Measurements from ENCODE around the gene SV2C.

The SV2C gene

DNA sequence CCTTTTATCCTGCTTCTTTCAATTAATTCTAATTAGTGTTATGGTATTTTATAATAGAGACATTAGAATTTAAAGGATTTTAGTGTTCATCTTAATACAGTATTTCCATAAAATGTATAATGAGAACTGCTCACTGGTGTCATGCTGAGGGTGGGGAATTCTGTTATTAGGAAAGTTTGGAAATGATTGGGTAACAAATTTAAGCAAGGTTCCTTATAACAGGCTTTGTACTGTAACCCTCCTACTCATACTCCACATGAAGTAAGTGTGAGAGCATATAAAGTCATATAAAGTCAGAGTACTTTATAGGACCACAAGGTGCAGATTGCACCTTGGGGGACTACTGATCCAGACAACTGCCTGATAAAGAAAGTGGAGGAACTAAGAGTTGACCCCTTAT lies 42.2 kb downstream of the SV2C start:
- DNase-seq (ENCODE audit: low read depth in 2 of 2), result no peak
- TF ChIP-seq, protein P1, sequence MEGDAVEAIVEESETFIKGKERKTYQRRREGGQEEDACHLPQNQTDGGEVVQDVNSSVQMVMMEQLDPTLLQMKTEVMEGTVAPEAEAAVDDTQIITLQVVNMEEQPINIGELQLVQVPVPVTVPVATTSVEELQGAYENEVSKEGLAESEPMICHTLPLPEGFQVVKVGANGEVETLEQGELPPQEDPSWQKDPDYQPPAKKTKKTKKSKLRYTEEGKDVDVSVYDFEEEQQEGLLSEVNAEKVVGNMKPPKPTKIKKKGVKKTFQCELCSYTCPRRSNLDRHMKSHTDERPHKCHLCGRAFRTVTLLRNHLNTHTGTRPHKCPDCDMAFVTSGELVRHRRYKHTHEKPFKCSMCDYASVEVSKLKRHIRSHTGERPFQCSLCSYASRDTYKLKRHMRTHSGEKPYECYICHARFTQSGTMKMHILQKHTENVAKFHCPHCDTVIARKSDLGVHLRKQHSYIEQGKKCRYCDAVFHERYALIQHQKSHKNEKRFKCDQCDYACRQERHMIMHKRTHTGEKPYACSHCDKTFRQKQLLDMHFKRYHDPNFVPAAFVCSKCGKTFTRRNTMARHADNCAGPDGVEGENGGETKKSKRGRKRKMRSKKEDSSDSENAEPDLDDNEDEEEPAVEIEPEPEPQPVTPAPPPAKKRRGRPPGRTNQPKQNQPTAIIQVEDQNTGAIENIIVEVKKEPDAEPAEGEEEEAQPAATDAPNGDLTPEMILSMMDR (IDR thresholded peaks at IDR 0.05; ENCODE audit: low read depth, low read length), result no peak

DNA sequence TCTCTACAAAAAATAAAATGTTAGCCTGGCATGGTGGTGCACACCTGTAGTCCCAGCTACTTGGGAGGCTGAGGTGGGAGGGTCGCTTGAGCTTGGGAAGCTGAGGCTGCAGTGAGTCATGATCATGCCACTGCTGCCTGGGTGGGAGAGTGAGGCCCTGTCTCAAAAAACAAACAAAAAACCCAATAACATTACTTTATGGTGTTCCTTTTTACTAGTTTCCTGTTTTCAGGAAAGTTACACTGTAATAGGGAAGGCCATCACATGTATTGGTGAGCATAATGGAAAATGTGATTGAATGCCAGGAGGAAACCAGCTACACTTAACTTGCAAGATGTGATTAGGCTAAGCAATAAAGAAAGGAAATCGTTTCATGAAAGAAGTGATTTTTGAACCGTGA lies 42.7 kb downstream of the SV2C start:
- no peak for DNase-seq (ENCODE audit: low read depth in 2 of 2)
- TF ChIP-seq, protein P1 (IDR thresholded peaks at IDR 0.05; ENCODE audit: low read depth, low read length), result no peak
- H3K4me3 ChIP-seq (replicated peaks in 1 of 2; ENCODE audit: low read depth in 2 of 2, low read length in 2 of 2), result no peak overlapping the region

More for the DNA sequence above, 42.2 kb downstream of the SV2C start:
- no peak overlapping the region for H3K4me3 ChIP-seq (replicated peaks in 1 of 2; ENCODE audit: low read depth in 2 of 2, low read length in 2 of 2)

DNA sequence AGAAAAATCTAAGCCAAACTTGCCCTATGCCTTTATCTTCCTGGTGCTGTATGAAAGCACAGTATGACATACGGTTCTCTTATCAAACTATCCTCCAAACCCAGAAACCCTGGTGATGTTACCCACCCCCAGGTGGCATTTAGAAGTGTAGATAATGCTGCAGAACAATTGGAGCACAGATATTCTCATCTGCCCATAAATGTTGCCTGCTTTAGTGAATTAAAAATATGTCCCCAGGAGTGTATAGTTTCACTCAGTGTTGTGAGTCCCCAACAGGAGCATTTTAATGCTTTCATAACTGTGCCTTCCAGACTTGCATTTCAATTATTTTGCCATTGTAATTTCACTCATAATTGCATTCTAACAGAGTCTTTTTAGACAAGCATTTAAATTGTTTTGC lies 50.8 kb downstream of the SV2C start:
- no peak for DNase-seq (ENCODE audit: low read depth in 2 of 2)
- TF ChIP-seq, protein P1 (IDR thresholded peaks at IDR 0.05; ENCODE audit: low read depth, low read length), result no peak
- H3K4me3 ChIP-seq (replicated peaks in 1 of 2; ENCODE audit: low read depth in 2 of 2, low read length in 2 of 2), result no peak overlapping the region

DNA sequence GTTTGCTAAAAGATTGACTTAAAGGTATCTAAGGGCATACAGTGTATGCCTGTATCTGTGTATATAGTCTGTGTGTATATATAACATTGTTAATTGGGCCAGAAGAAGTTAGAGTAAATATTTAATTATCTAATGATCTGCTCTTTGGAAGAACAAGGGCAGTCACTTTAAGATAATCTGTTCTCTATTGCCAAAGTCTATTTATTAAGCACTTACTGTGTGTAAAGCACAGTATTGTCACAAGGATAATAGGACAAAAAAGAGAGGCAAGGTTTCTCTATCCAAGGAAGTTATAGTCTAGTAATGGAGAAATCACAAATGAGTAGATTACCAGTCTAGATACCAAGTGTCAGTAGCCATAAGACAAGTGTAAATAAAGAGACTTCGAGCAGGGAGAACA lies 51.5 kb downstream of the SV2C start:
- TF ChIP-seq, protein P1 (IDR thresholded peaks at IDR 0.05; ENCODE audit: low read depth, low read length), result no peak
- no peak overlapping the region for H3K4me3 ChIP-seq (replicated peaks in 1 of 2; ENCODE audit: low read depth in 2 of 2, low read length in 2 of 2)
- no peak for DNase-seq (ENCODE audit: low read depth in 2 of 2)

DNA sequence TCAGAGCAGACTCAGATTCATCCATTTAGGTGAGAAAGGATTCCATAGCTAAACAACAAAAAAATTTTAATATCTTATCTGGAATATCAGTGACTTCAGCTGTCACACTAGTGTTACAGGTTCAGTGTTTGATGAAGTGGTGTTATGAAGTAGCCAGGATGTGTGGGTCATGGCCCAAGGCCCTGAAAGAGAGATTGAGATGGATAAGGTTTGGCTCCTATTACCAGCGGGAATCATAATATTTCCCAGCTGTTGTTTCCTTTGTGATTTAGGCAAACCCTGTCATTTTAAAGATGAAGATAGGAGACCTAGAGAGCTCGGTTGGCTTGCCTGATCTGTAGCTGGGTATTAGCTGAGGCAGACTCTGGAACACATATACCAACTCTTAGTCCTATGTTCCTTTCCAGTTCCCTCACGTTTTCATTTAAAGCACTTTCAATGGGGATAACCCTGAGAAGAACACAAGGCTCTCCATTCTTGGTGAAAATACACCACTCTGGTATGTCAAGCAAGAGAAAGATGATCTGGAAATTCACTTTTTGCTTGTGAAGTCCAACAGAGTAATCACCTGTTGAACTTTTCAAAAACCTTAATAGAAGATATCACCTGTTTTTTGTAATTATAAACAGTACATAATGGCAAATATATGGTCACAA lies 54.8 kb downstream of the SV2C start:
- TF ChIP-seq, protein P1 (IDR thresholded peaks at IDR 0.05; ENCODE audit: low read depth, low read length), result no peak
- H3K4me3 ChIP-seq (replicated peaks in 1 of 2; ENCODE audit: low read depth in 2 of 2, low read length in 2 of 2), result no peak overlapping the region
- DNase-seq (ENCODE audit: low read depth in 2 of 2), result no peak

DNA sequence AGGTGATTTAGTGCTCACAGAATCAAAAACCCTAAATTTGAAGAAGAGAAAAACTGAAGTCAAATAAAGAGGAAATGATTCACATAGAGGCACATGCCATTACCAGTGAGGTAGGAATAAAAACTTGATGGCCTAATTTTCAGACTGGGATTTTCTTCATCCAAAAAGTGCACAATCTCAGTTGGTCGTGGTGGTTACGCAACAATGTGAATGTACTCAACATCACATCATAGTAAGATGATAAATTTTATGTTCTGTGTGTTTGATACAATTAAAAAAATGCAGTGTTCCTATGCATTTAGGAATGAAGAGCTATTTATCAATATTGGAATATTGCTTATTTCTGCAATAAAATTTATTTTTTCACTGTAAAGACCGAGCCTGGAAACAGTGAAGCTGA lies 60.7 kb downstream of the SV2C start:
- no peak overlapping the region for H3K4me3 ChIP-seq (replicated peaks in 1 of 2; ENCODE audit: low read depth in 2 of 2, low read length in 2 of 2)
- DNase-seq (ENCODE audit: low read depth in 2 of 2), result no peak
- TF ChIP-seq, protein P1 (IDR thresholded peaks at IDR 0.05; ENCODE audit: low read depth, low read length), result no peak

All from cardiac fibroblast (primary cell).